ENCODE measurements around the gene CDC42.
A peak's percentile ranks its signal among the peaks of the same experiment; 100 is the strongest.

CDC42 gene

GRCh38 chr1:22037520-22037919 is 15.0 kb upstream of the CDC42 start:
- DNase-seq (ENCODE audit: low read depth in 3 of 3, low spot score in 1 of 3), result no peak

- no peak for DNase-seq (ENCODE audit: low read depth in 3 of 3, low spot score in 1 of 3)
These were observed 14.5 kb upstream of the CDC42 start for GRCh38 chr1:22038036-22038435.

GRCh38 chr1:22039594-22040285 is 12.8 kb upstream of the CDC42 start:
- peak; percentile 53 to 80 (median 78) for DNase-seq (ENCODE audit: low read depth in 3 of 3, low spot score in 1 of 3)

GRCh38 chr1:22040286-22040623 is 12.3 kb upstream of the CDC42 start:
- DNase-seq (ENCODE audit: low read depth in 3 of 3, low spot score in 1 of 3), result no peak

- no peak for DNase-seq (ENCODE audit: low read depth in 3 of 3, low spot score in 1 of 3)
These were observed 11.0 kb upstream of the CDC42 start for GRCh38 chr1:22041505-22041904.

GRCh38 chr1:22043198-22043769 is 9.2 kb upstream of the CDC42 start:
- no peak for DNase-seq (ENCODE audit: low read depth in 3 of 3, low spot score in 1 of 3)

GRCh38 chr1:22044690-22045420 is 7.7 kb upstream of the CDC42 start:
- DNase-seq (ENCODE audit: low read depth in 3 of 3, low spot score in 1 of 3), result no peak

- no peak for DNase-seq (ENCODE audit: low read depth in 3 of 3, low spot score in 1 of 3)
These were observed 6.8 kb upstream of the CDC42 start for GRCh38 chr1:22045604-22046228.

GRCh38 chr1:22048351-22049192 is 3.9 kb upstream of the CDC42 start:
- DNase-seq (ENCODE audit: low read depth in 3 of 3, low spot score in 1 of 3), result no peak

- no peak for DNase-seq (ENCODE audit: low read depth in 3 of 3, low spot score in 1 of 3)
These were observed 2.2 kb upstream of the CDC42 start for GRCh38 chr1:22050330-22050729.

- DNase-seq (ENCODE audit: low read depth in 3 of 3, low spot score in 1 of 3), result no peak
These were observed 848 bp upstream of the CDC42 start for GRCh38 chr1:22051607-22052114.

GRCh38 chr1:22053017-22053860 is 730 bp downstream of the CDC42 start:
- DNase-seq (ENCODE audit: low read depth in 3 of 3, low spot score in 1 of 3), result peak in 2 of 3 donors; percentile 12 to 16

- no peak for DNase-seq (ENCODE audit: low read depth in 3 of 3, low spot score in 1 of 3)
These were observed 1.6 kb downstream of the CDC42 start for GRCh38 chr1:22053861-22054770.

- no peak for DNase-seq (ENCODE audit: low read depth in 3 of 3, low spot score in 1 of 3)
These were observed 3.0 kb downstream of the CDC42 start for GRCh38 chr1:22055463-22055862.

GRCh38 chr1:22056043-22056442 is 3.5 kb downstream of the CDC42 start:
- no peak for DNase-seq (ENCODE audit: low read depth in 3 of 3, low spot score in 1 of 3)

- no peak for DNase-seq (ENCODE audit: low read depth in 3 of 3, low spot score in 1 of 3)
These were observed 4.4 kb downstream of the CDC42 start for GRCh38 chr1:22056936-22057335.

GRCh38 chr1:22057861-22058260 is 5.4 kb downstream of the CDC42 start:
- DNase-seq (ENCODE audit: low read depth in 3 of 3, low spot score in 1 of 3), result no peak

- no peak for DNase-seq (ENCODE audit: low read depth in 3 of 3, low spot score in 1 of 3)
These were observed 12.4 kb downstream of the CDC42 start for GRCh38 chr1:22064751-22065402.

All from stimulated activated CD4-positive, alpha-beta T cell treated with anti-CD3 and anti-CD28 coated beads, TNF-alpha, amount 100 ng/mL, for 1 hour (primary cell).